Neural cell (in vitro differentiated cells): ENCODE data around the gene SLC9A3. TPM values are rescaled to one million over a fixed set of nuclear protein-coding genes. Genes with fewer than 3 reads are reported as not detected.

Experiments
- H2AFZ ChIP-seq: fragments of 200-600, 300-800 bp; sonication (generic), shearing (Covaris generic); 2 replicates; pipeline ENCODE4 v1.6.0; 2014; ENCODE audit warnings: low read depth, mild to moderate bottlenecking, antibody characterized with exemption, low read length, moderate library complexity
- H3F3A ChIP-seq: fragments of 200-600 bp; shearing (Covaris generic); 2 replicates; pipeline ENCODE4 v1.6.1; 2016; ENCODE audit warnings: mild to moderate bottlenecking, moderate library complexity, mixed read lengths, antibody characterized with exemption, low read length; ENCODE audit not compliant: insufficient read depth, poor library complexity, severe bottlenecking
- H3K27ac ChIP-seq: fragments of 200-600, 300-800 bp; sonication (generic), shearing (Covaris generic); 2 replicates; pipeline ENCODE4 v1.5.1; 2014; ENCODE audit warnings: mild to moderate bottlenecking, low read length, moderate library complexity
- H3K27me3 ChIP-seq: fragments of 300-800, 200-600 bp; sonication (generic), shearing (Covaris generic); 2 replicates; pipeline ENCODE4 v1.6.0; 2014; ENCODE audit warnings: mild to moderate bottlenecking, low read depth, low read length, moderate library complexity; ENCODE audit not compliant: insufficient read depth
- H3K36me3 ChIP-seq: fragments of 300-800, 200-600 bp; sonication (generic), shearing (Covaris generic); 2 replicates; pipeline ENCODE4 v1.5.1; 2014; ENCODE audit warnings: mild to moderate bottlenecking, antibody characterized with exemption, low read length, moderate library complexity; ENCODE audit not compliant: insufficient read depth
- H3K4me2 ChIP-seq: fragments of 300-800, 200-600 bp; sonication (generic), shearing (Covaris generic); 2 replicates; pipeline ENCODE4 v1.6.0; 2014; ENCODE audit warnings: mild to moderate bottlenecking, low read length
- H3K4me3 ChIP-seq: fragments of 300-800, 200-600 bp; sonication (generic), shearing (Covaris generic); 2 replicates; pipeline ENCODE4 v1.5.1; 2014; ENCODE audit warnings: mild to moderate bottlenecking, low read length, moderate library complexity
- H3K79me2 ChIP-seq: fragments of 200-600 bp; shearing (Covaris generic); replicated peaks from 2 replicates; pipeline ENCODE4 v1.6.0; 2014; ENCODE audit warnings: mild to moderate bottlenecking, low read length, moderate library complexity; ENCODE audit not compliant: insufficient read depth
- H3K9ac ChIP-seq: fragments of 300-800, 200-600 bp; sonication (generic), shearing (Covaris generic); 2 replicates; pipeline ENCODE4 v1.6.1; 2016; ENCODE audit warnings: mild to moderate bottlenecking, low read length, mixed read lengths
- H3K9me2 ChIP-seq: fragments of 200-600 bp; shearing (Covaris generic); 2 replicates; pipeline ENCODE4 v1.6.1; 2016; ENCODE audit warnings: mild to moderate bottlenecking, low read length, mixed read lengths; ENCODE audit not compliant: insufficient read depth
- H3K9me3 ChIP-seq: fragments of 200-600, 300-800 bp; sonication (generic), shearing (Covaris generic); 2 replicates; pipeline ENCODE4 v1.6.1; 2016; ENCODE audit warnings: mild to moderate bottlenecking, mixed run types, low read length, moderate library complexity, mixed read lengths
- H4K20me1 ChIP-seq: fragments of 200-600 bp; shearing (Covaris generic); 2 replicates; pipeline ENCODE4 v1.6.1; 2016; ENCODE audit warnings: mild to moderate bottlenecking, mixed run types; ENCODE audit not compliant: insufficient read depth
- CTCF ChIP-seq: fragments of 450-650 bp; IDR thresholded peaks from 2 replicates; pipeline ENCODE4 v1.5.1; 2014; ENCODE audit warnings: antibody characterized with exemption, mild to moderate bottlenecking, moderate library complexity; ENCODE audit not compliant: poor library complexity, severe bottlenecking
- EP300 ChIP-seq: fragments of 450-650 bp; conservative IDR thresholded peaks from 2 replicates; pipeline ENCODE4 v1.6.1; 2014; ENCODE audit warnings: antibody characterized with exemption, mild to moderate bottlenecking, moderate library complexity; ENCODE audit not compliant: poor library complexity, severe bottlenecking
- EZH2 ChIP-seq: fragments of 200-600, 300-800 bp; shearing (Covaris generic), sonication (generic); IDR thresholded peaks from 2 replicates; pipeline ENCODE4 v1.6.1; 2014; ENCODE audit warnings: antibody characterized with exemption, low read length, borderline replicate concordance, mild to moderate bottlenecking; ENCODE audit not compliant: insufficient read depth, poor library complexity, severe bottlenecking
- MXI1 ChIP-seq: fragments of 450-650 bp; conservative IDR thresholded peaks from 2 replicates; pipeline ENCODE4 v1.6.1; 2014; ENCODE audit warnings: antibody characterized with exemption, mild to moderate bottlenecking; ENCODE audit not compliant: poor library complexity, severe bottlenecking
- POLR2AphosphoS5 ChIP-seq: IDR thresholded peaks from 2 replicates; pipeline ENCODE4 v1.6.1; 2012
- RAD21 ChIP-seq: fragments of 450-650 bp; conservative IDR thresholded peaks from 2 replicates; pipeline ENCODE4 v1.6.1; 2014; ENCODE audit warnings: antibody characterized with exemption, mild to moderate bottlenecking, moderate library complexity
- REST ChIP-seq: IDR thresholded peaks from 2 replicates; pipeline ENCODE4 v1.6.1; 2012; ENCODE audit warnings: borderline replicate concordance
- SMC3 ChIP-seq: fragments of 450-650 bp; conservative IDR thresholded peaks from 2 replicates; pipeline ENCODE4 v1.6.1; 2014; ENCODE audit warnings: antibody characterized with exemption, mild to moderate bottlenecking, moderate library complexity; ENCODE audit not compliant: poor library complexity
- TAF1 ChIP-seq: IDR thresholded peaks from 2 replicates; pipeline ENCODE4 v1.6.1; 2012; ENCODE audit warnings: low read depth
- polyA plus RNA-seq: library from polyadenylated mRNA; depleted of rRNA; stranded (reverse); fragments of >200 nt; gene quantifications from 2 replicates; pipeline ENCODE4 v1.2.3, GENCODE V29; 2014

The SLC9A3 gene
- polyA plus RNA-seq, 1 donor from 2014 or later: 4.0 TPM

GRCh38 chr5:531101-531748 is 7.0 kb upstream of the SLC9A3 start:
- Histone ChIP-seq H3K9me3 (no peaks in the 10 kb centered on the region), H3F3A (no peaks in the 10 kb centered on the region), H3K9me2 (no peaks in the 10 kb centered on the region), H3K4me3 (no peak overlapping the region), H3K4me2 (no peak overlapping the region), H3K36me3 (no peaks in the 10 kb centered on the region), H4K20me1 (no peaks in the 10 kb centered on the region), H2AFZ (no peak overlapping the region), H3K27ac (no peak overlapping the region), H3K9ac (no peak overlapping the region), H3K79me2 (no peaks in the 10 kb centered on the region), H3K27me3 (peaks cover 46% of the 10 kb centered on the region)
- TF ChIP-seq POLR2AphosphoS5 (no peak), TAF1 (no peak), CTCF (no peak), EP300 (no peak), SMC3 (no peak), MXI1 (no peak), RAD21 (no peak), REST (no peak), EZH2 (no peak)

- Histone ChIP-seq H3K27me3 (peaks cover 55% of the 10 kb centered on the region), H3K9me2 (no peaks in the 10 kb centered on the region), H4K20me1 (no peaks in the 10 kb centered on the region), H3K9ac (no peak overlapping the region), H3K4me2 (no peak overlapping the region), H3K79me2 (no peaks in the 10 kb centered on the region), H3K4me3 (no peak overlapping the region), H3K36me3 (no peaks in the 10 kb centered on the region), H3K9me3 (no peaks in the 10 kb centered on the region), H2AFZ (no peak overlapping the region), H3K27ac (no peak overlapping the region), H3F3A (no peaks in the 10 kb centered on the region)
- no peak for TF ChIP-seq MXI1
- TF ChIP-seq CTCF: no peak
- TF ChIP-seq TAF1: no peak
- TF ChIP-seq REST: no peak
- TF ChIP-seq RAD21: no peak
- TF ChIP-seq POLR2AphosphoS5: no peak
- TF ChIP-seq EP300: no peak
- TF ChIP-seq EZH2: no peak
- TF ChIP-seq SMC3: no peak
Measured at GRCh38 chr5:530001-530955, 6.0 kb upstream of the SLC9A3 start.
